Upper lobe of right lung (tissue), 1 donor: ENCODE results near the gene CGNL1. TPM values are rescaled to one million over a fixed set of nuclear protein-coding genes. Genes with fewer than 3 reads are reported as not detected.

Source experiments
- ATAC-seq: fragments of 200-7000 bp; cut with Tn5 transposase; one replicate; pipeline ENCODE4 v1.9.1; 2020; ENCODE audit warnings: mild to moderate bottlenecking, moderate library complexity
- DNase-seq: peaks from one replicate; pipeline ENCODE4 v3.0.0-alpha.2; 2020
- H3K27ac ChIP-seq: fragments of 200-600 bp; one replicate; pipeline ENCODE4 v1.8.0; 2022
- H3K27me3 ChIP-seq: fragments of 200-600 bp; one replicate; pipeline ENCODE4 v1.8.0; 2022; ENCODE audit warnings: mild to moderate bottlenecking
- H3K36me3 ChIP-seq: fragments of 200-600 bp; one replicate; pipeline ENCODE4 v1.8.0; 2022
- H3K4me1 ChIP-seq: fragments of 200-600 bp; one replicate; pipeline ENCODE4 v1.8.0; 2022
- H3K4me3 ChIP-seq: fragments of 200-600 bp; one replicate; pipeline ENCODE4 v1.8.0; 2022; ENCODE audit warnings: mild to moderate bottlenecking
- H3K9me3 ChIP-seq: fragments of 200-600 bp; one replicate; pipeline ENCODE4 v1.8.0; 2022
- CTCF ChIP-seq: fragments of 200-600 bp; IDR thresholded peaks from one replicate; pipeline ENCODE4 v1.8.0; 2022; ENCODE audit warnings: antibody characterized with exemption
- intact Hi-C: fragments of 100-400 bp; cut with DNase I; formaldehyde crosslinking; loops from one replicate; pipeline ENCODE4 v1.11.0; 2022
- total RNA-seq: library from RNA; stranded (reverse); fragmentation: NEBNext Ultra II Directional; extraction: Animal tissue kit (Norgen Biotek cat#: 25700); gene quantifications from one replicate; pipeline ENCODE4 v1.2.1, GENCODE V29; 2021
- donor health status: DM: no; HTN: yes; CAD: no; lungs with severe emphysema.

Gene CGNL1
- total RNA-seq, 1 donor from 2014 or later, result 54.9 TPM

- Histone ChIP-seq H3K4me3 (no peak overlapping the region), H3K9me3 (no peaks in the 10 kb centered on the region), H3K27ac (no peak overlapping the region), H3K27me3 (no peaks in the 10 kb centered on the region), H3K36me3 (no peaks in the 10 kb centered on the region), H3K4me1 (no peaks in the 10 kb centered on the region)
- ATAC-seq (no peak), DNase-seq (no peak)
- no peak for TF ChIP-seq CTCF
- intact Hi-C loops, result no loop called here
Measured at GRCh38 chr15:57436961-57437360, 60.7 kb downstream of the CGNL1 start.

GRCh38 chr15:57437564-57437963 lies 61.3 kb downstream of the CGNL1 start:
- Histone ChIP-seq H3K9me3 (no peaks in the 10 kb centered on the region), H3K4me3 (no peak overlapping the region), H3K36me3 (no peaks in the 10 kb centered on the region), H3K27ac (no peak overlapping the region), H3K4me1 (no peaks in the 10 kb centered on the region), H3K27me3 (no peaks in the 10 kb centered on the region)
- intact Hi-C loops, result no loop called here
- ATAC-seq, result no peak
- no peak for TF ChIP-seq CTCF
- no peak for DNase-seq

GRCh38 chr15:57438166-57438565 lies 61.9 kb downstream of the CGNL1 start:
- Histone ChIP-seq H3K4me3 (no peak overlapping the region), H3K9me3 (no peaks in the 10 kb centered on the region), H3K27me3 (no peaks in the 10 kb centered on the region), H3K27ac (no peak overlapping the region), H3K36me3 (no peaks in the 10 kb centered on the region), H3K4me1 (no peaks in the 10 kb centered on the region)
- ATAC-seq, result no peak
- intact Hi-C loops, result no loop called here
- no peak for DNase-seq
- TF ChIP-seq CTCF, result no peak

GRCh38 chr15:57439128-57440027 lies 63.1 kb downstream of the CGNL1 start:
- intact Hi-C loops, result no loop called here
- Histone ChIP-seq H3K4me3 (no peak overlapping the region), H3K27me3 (no peaks in the 10 kb centered on the region), H3K27ac (no peak overlapping the region), H3K9me3 (no peaks in the 10 kb centered on the region), H3K4me1 (no peaks in the 10 kb centered on the region), H3K36me3 (no peaks in the 10 kb centered on the region)
- ATAC-seq, result no peak
- no peak for TF ChIP-seq CTCF
- DNase-seq, result no peak

- DNase-seq (no peak), ATAC-seq (no peak)
- intact Hi-C loops, result no loop called here
- Histone ChIP-seq H3K27ac (no peak overlapping the region), H3K36me3 (no peaks in the 10 kb centered on the region), H3K4me1 (no peaks in the 10 kb centered on the region), H3K27me3 (no peaks in the 10 kb centered on the region), H3K9me3 (no peaks in the 10 kb centered on the region), H3K4me3 (no peak overlapping the region)
- TF ChIP-seq CTCF, result no peak
Measured at GRCh38 chr15:57440167-57440566, 63.9 kb downstream of the CGNL1 start.
